Caco-2 (cell line): ENCODE data around the gene SHMT2. TPM values are rescaled to one million over a fixed set of nuclear protein-coding genes. Genes with fewer than 3 reads are reported as not detected.

ENCODE experiments used
- BruUV-seq: library from RNA; stranded (reverse); fragments of 400-500 nt; replicated peaks from 2 replicates; lab custom pipeline; 2021; lab: Mats Ljungman, UMichigan
- CTCF ChIA-PET: fragments of 300-600 bp; sonication (Branson Sonifier 250); formaldehyde crosslinking; loops from one replicate; lab custom pipeline; 2022; ENCODE audit warnings: antibody characterized with exemption; lab: Charles Lee
- POLR2A ChIA-PET: fragments of 300-600 bp; sonication (Branson Sonifier 250); formaldehyde crosslinking; loops from one replicate; lab custom pipeline; 2022; ENCODE audit warnings: antibody characterized with exemption; lab: Charles Lee
- DNase-seq, 2 experiments: peaks; one replicate each; pipeline versions ENCODE4 v3.0.0 to v3.0.0-alpha.2; 2020 to 2022
- H3K27me3 ChIP-seq: replicated peaks from 2 replicates; pipeline ENCODE4 v1.6.0; 2011; ENCODE audit warnings: low read length; ENCODE audit not compliant: control insufficient read depth, insufficient read depth
- H3K36me3 ChIP-seq: 2 replicates; pipeline ENCODE4 v1.5.1; 2011; ENCODE audit warnings: low read length; ENCODE audit not compliant: control insufficient read depth, insufficient read depth
- H3K4me1 ChIP-seq: fragments of 250-450 bp; sonication (Bioruptor Pico); 2 replicates; pipeline ENCODE4 v1.5.1; 2020; ENCODE audit warnings: mild to moderate bottlenecking
- H3K4me3 ChIP-seq: 2 replicates; pipeline ENCODE4 v1.5.1; 2011; ENCODE audit warnings: low read depth, mild to moderate bottlenecking, control low read depth, low read length
- H3K9me3 ChIP-seq: fragments of 250-450 bp; sonication (Bioruptor Pico); 2 replicates; pipeline ENCODE4 v1.5.1; 2020; ENCODE audit warnings: mild to moderate bottlenecking, moderate library complexity
- H3K27ac Mint-ChIP-seq: one replicate; pipeline ENCODE4 v1.8.0; 2022; ENCODE audit warnings: mixed read lengths; ENCODE audit not compliant: unreplicated experiment
- H3K27me3 Mint-ChIP-seq: one replicate; pipeline ENCODE4 v1.8.0; 2022; ENCODE audit warnings: mixed read lengths; ENCODE audit not compliant: insufficient read depth, unreplicated experiment
- H3K36me3 Mint-ChIP-seq: one replicate; pipeline ENCODE4 v1.8.0; 2022; ENCODE audit warnings: mild to moderate bottlenecking, mixed read lengths; ENCODE audit not compliant: insufficient read depth, unreplicated experiment
- H3K4me1 Mint-ChIP-seq: one replicate; pipeline ENCODE4 v1.8.0; 2022; ENCODE audit warnings: low read depth, mixed read lengths; ENCODE audit not compliant: unreplicated experiment
- H3K4me3 Mint-ChIP-seq: one replicate; pipeline ENCODE4 v1.8.0; 2022; ENCODE audit warnings: mild to moderate bottlenecking, moderate library complexity, mixed read lengths; ENCODE audit not compliant: unreplicated experiment
- H3K9me3 Mint-ChIP-seq: one replicate; pipeline ENCODE4 v1.8.0; 2022; ENCODE audit warnings: mixed read lengths; ENCODE audit not compliant: unreplicated experiment
- CTCF ChIP-seq, 2 experiments: fragments of 200-600 bp in 1 of 2; IDR thresholded peaks; 1 replicate in 1 of 2; 2 replicates in 1 of 2; pipeline versions ENCODE4 v1.5.1 to v1.8.0; 2011 to 2022; ENCODE audit warnings: antibody characterized with exemption in 1 of 2, control low read depth in 1 of 2, inconsistent platforms in 1 of 2, low read depth in 1 of 2, low read length in 1 of 2, mild to moderate bottlenecking in 1 of 2, moderate library complexity in 1 of 2; ENCODE audit not compliant: insufficient read depth in 1 of 2, severe bottlenecking in 1 of 2, unreplicated experiment in 1 of 2
- intact Hi-C: fragments of 100-400 bp; cut with micrococcal nuclease; formaldehyde crosslinking; loops from one replicate; pipeline ENCODE4 v1.10.0; 2022; ENCODE audit not compliant: unreplicated experiment
- total RNA-seq: library from RNA; stranded (reverse); gene quantifications from 2 replicates; pipeline ENCODE4 v1.2.3, GENCODE V29; 2022

SHMT2 gene
- total RNA-seq, 1 experiment from 2014 or later = 466 TPM

GRCh38 chr12:57213058-57213715 is 16.3 kb upstream of the SHMT2 start:
- H3K4me3 Mint-ChIP-seq = no peak overlapping the region
- Histone ChIP-seq H3K27me3 (peaks cover 8% of the 10 kb centered on the region), H3K4me1 (peaks cover 20% of the 10 kb centered on the region), H3K36me3 (no peaks in the 10 kb centered on the region; the same call in none of the 2 replicates), H3K4me3 (no peak overlapping the region), H3K9me3 (no peaks in the 10 kb centered on the region)
- POLR2A ChIA-PET = interaction anchor here (0.5 to 1.5 kb wide), 4 partner anchors 16 to 66 kb away, joined by 3 to 20 read pairs (median 4); partner anchors contain the start of gene SHMT2
- intact Hi-C loops = loop anchor here (1.0 kb wide), 1 partner anchor 249 kb away; no protein-coding TSS in a partner anchor
- H3K27ac Mint-ChIP-seq = no peak overlapping the region
- H3K9me3 Mint-ChIP-seq = no peaks in the 10 kb centered on the region
- H3K27me3 Mint-ChIP-seq = peaks cover 14% of the 10 kb centered on the region
- peaks cover 35% of the 10 kb centered on the region for H3K36me3 Mint-ChIP-seq
- CTCF ChIA-PET = interaction anchor here (0.6 to 3.0 kb wide), 14 partner anchors 8 to 436 kb away, joined by 3 to 80 read pairs (median 5); partner anchors contain the start of genes B4GALNT1, LRP1 and SHMT2
- BruUV-seq = no TSS peak
- DNase-seq = peak; percentile 83 to 90
- TF ChIP-seq CTCF (IDR thresholded peaks at IDR 0.05; ENCODE audit: insufficient read depth in 1 of 2, low read depth in 1 of 2, low read length in 1 of 2, severe bottlenecking in 1 of 2, unreplicated experiment in 1 of 2) = peak; percentile 83 to 94
- H3K4me1 Mint-ChIP-seq = peaks cover 28% of the 10 kb centered on the region

- Mint-ChIP-seq H3K4me3 (peak overlapping the region; percentile 18), H3K27ac (no peak overlapping the region), H3K4me1 (peaks cover 28% of the 10 kb centered on the region), H3K36me3 (peaks cover 35% of the 10 kb centered on the region), H3K9me3 (no peaks in the 10 kb centered on the region), H3K27me3 (peaks cover 17% of the 10 kb centered on the region)
- no TSS peak for BruUV-seq
- H3K4me1 ChIP-seq = peaks cover 20% of the 10 kb centered on the region
- POLR2A ChIA-PET = interaction anchor here (0.5 to 1.5 kb wide), 4 partner anchors 16 to 67 kb away, joined by 3 to 20 read pairs (median 4); partner anchors contain the start of gene SHMT2
- DNase-seq = no peak
- H3K4me3 ChIP-seq = no peak overlapping the region
- CTCF ChIA-PET = interaction anchor here (0.5 to 3.0 kb wide), 13 partner anchors 12 to 419 kb away, joined by 3 to 80 read pairs (median 5); partner anchors contain the start of genes B4GALNT1, LRP1 and SHMT2
- TF ChIP-seq CTCF (IDR thresholded peaks at IDR 0.05; ENCODE audit: insufficient read depth in 1 of 2, low read depth in 1 of 2, low read length in 1 of 2, severe bottlenecking in 1 of 2, unreplicated experiment in 1 of 2) = no peak
- peaks cover 8% of the 10 kb centered on the region for H3K27me3 ChIP-seq
- H3K9me3 ChIP-seq = no peaks in the 10 kb centered on the region
- intact Hi-C loops = loop anchor here (1.0 kb wide), 4 partner anchors 16 to 248 kb away; no protein-coding TSS in a partner anchor
- no peaks in the 10 kb centered on the region; the same call in none of the 2 replicates for H3K36me3 ChIP-seq
These were observed 15.6 kb upstream of the SHMT2 start for GRCh38 chr12:57213763-57214397.

- TF ChIP-seq CTCF (IDR thresholded peaks at IDR 0.05; ENCODE audit: insufficient read depth in 1 of 2, low read depth in 1 of 2, low read length in 1 of 2, severe bottlenecking in 1 of 2, unreplicated experiment in 1 of 2) = peak; percentile 75 to 81
- Mint-ChIP-seq H3K4me1 (peaks cover 29% of the 10 kb centered on the region), H3K27me3 (peaks cover 18% of the 10 kb centered on the region), H3K9me3 (no peaks in the 10 kb centered on the region), H3K27ac (peak overlapping the region; percentile 22), H3K36me3 (peaks cover 34% of the 10 kb centered on the region), H3K4me3 (peak overlapping the region; percentile 59)
- Histone ChIP-seq H3K9me3 (no peaks in the 10 kb centered on the region), H3K4me3 (no peak overlapping the region), H3K4me1 (peaks cover 20% of the 10 kb centered on the region), H3K36me3 (no peaks in the 10 kb centered on the region; the same call in none of the 2 replicates), H3K27me3 (peaks cover 10% of the 10 kb centered on the region)
- POLR2A ChIA-PET = interaction anchor here (1.5 kb wide), 1 partner anchor 15 kb away, joined by 20 read pairs; the partner anchor contains the start of gene SHMT2
- no TSS peak for BruUV-seq
- intact Hi-C loops = loop anchor here (1.0 kb wide), 3 partner anchors 16 to 29 kb away; no protein-coding TSS in a partner anchor
- DNase-seq = peak; percentile 73 to 81
- CTCF ChIA-PET = interaction anchor here (0.5 to 3.0 kb wide), 7 partner anchors 16 to 238 kb away, joined by 3 to 80 read pairs (median 5); partner anchors contain the start of genes LRP1 and SHMT2
These were observed 15.1 kb upstream of the SHMT2 start for GRCh38 chr12:57214398-57214781.
